Mesenchymal stem cell (in vitro differentiated cells and primary cell): Measurements from ENCODE around the gene PARVB.
"Not testable (repeated sequence)": the region's sequence is repeated elsewhere in the genome, so short reads cannot be mapped to it uniquely, and the experiment has no call there.

Experiments used
- DNase-seq: peaks from one replicate; pipeline ENCODE4 v3.0.0-alpha.2; 2013
- H2AFZ ChIP-seq: one replicate; pipeline ENCODE4 v1.6.1; 2013; ENCODE audit warnings: low read depth, mild to moderate bottlenecking, control low read depth, inconsistent platforms, low read length, moderate library complexity
- H2AK5ac ChIP-seq: 2 replicates; pipeline ENCODE4 v1.6.1; 2013; ENCODE audit warnings: low read length, moderate library complexity, mild to moderate bottlenecking, inconsistent platforms; ENCODE audit not compliant: severe bottlenecking
- H2BK120ac ChIP-seq: one replicate; pipeline ENCODE4 v1.6.1; 2013; ENCODE audit warnings: low read depth, mild to moderate bottlenecking, inconsistent platforms, low read length, moderate library complexity
- H2BK12ac ChIP-seq, 2 experiments: one replicate each; pipeline ENCODE4 v1.6.1; 2013; ENCODE audit warnings: inconsistent platforms in 2 of 2, low read length in 2 of 2, mild to moderate bottlenecking in 2 of 2, moderate library complexity in 2 of 2, control low read depth in 1 of 2
- H2BK15ac ChIP-seq: one replicate; pipeline ENCODE4 v1.6.1; 2013; ENCODE audit warnings: mild to moderate bottlenecking, low read depth, inconsistent platforms; ENCODE audit not compliant: poor library complexity, severe bottlenecking
- H2BK5ac ChIP-seq: 2 replicates; pipeline ENCODE4 v1.6.1; 2013; ENCODE audit warnings: low read depth, mild to moderate bottlenecking, low read length, control low read depth, inconsistent platforms; ENCODE audit not compliant: poor library complexity, severe bottlenecking
- H3K14ac ChIP-seq, 2 experiments: one replicate each; pipeline ENCODE4 v1.6.1; 2013; ENCODE audit warnings: inconsistent platforms in 2 of 2, low read length in 2 of 2, control low read depth in 1 of 2, mild to moderate bottlenecking in 1 of 2, moderate library complexity in 1 of 2
- H3K18ac ChIP-seq, 2 experiments: one replicate each; pipeline ENCODE4 v1.6.1; 2013; ENCODE audit warnings: inconsistent platforms in 2 of 2, low read length in 2 of 2, control low read depth in 1 of 2, low read depth in 1 of 2, mild to moderate bottlenecking in 1 of 2
- H3K23ac ChIP-seq, 2 experiments: one replicate each; pipeline ENCODE4 v1.6.1; 2013; ENCODE audit warnings: inconsistent platforms in 2 of 2, low read length in 2 of 2, mild to moderate bottlenecking in 2 of 2, moderate library complexity in 2 of 2, control low read depth in 1 of 2
- H3K27ac ChIP-seq: 2 replicates; pipeline ENCODE4 v1.5.1; 2013; ENCODE audit warnings: mild to moderate bottlenecking, moderate library complexity, low read length, control low read depth, inconsistent platforms; ENCODE audit not compliant: poor library complexity, severe bottlenecking
- H3K27me3 ChIP-seq, 2 experiments: 2 replicates each; pipeline versions ENCODE4 v1.6.1 to v1.7.0; 2013; ENCODE audit warnings: low read length in 2 of 2, mild to moderate bottlenecking in 2 of 2, moderate library complexity in 2 of 2, control low read depth in 1 of 2, inconsistent platforms in 1 of 2; ENCODE audit not compliant: control insufficient read depth in 1 of 2, insufficient read depth in 1 of 2
- H3K36me3 ChIP-seq, 2 experiments: 2 replicates each; pipeline versions ENCODE4 v1.6.1 to v1.7.0; 2013; ENCODE audit warnings: low read length in 2 of 2, control low read depth in 1 of 2, inconsistent platforms in 1 of 2, low read depth in 1 of 2, mild to moderate bottlenecking in 1 of 2; ENCODE audit not compliant: insufficient read depth in 2 of 2, control insufficient read depth in 1 of 2
- H3K4ac ChIP-seq, 2 experiments: one replicate each; pipeline ENCODE4 v1.6.1; 2013; ENCODE audit warnings: inconsistent platforms in 2 of 2, low read length in 2 of 2, mild to moderate bottlenecking in 2 of 2, moderate library complexity in 2 of 2, control low read depth in 1 of 2, low read depth in 1 of 2
- H3K4me1 ChIP-seq: 2 replicates; pipeline ENCODE4 v1.6.1; 2013; ENCODE audit warnings: low read depth, low read length, control low read depth; ENCODE audit not compliant: control insufficient read depth, insufficient read depth
- H3K4me2 ChIP-seq: 2 replicates; pipeline ENCODE4 v1.6.1; 2013; ENCODE audit warnings: low read length, mild to moderate bottlenecking, inconsistent platforms; ENCODE audit not compliant: poor library complexity, severe bottlenecking
- H3K4me3 ChIP-seq, 2 experiments: 2 replicates each; pipeline versions ENCODE4 v1.5.1 to v1.7.0; 2013; ENCODE audit warnings: low read length in 2 of 2, mild to moderate bottlenecking in 2 of 2, control low read depth in 1 of 2, low read depth in 1 of 2; ENCODE audit not compliant: insufficient read depth in 1 of 2
- H3K79me1 ChIP-seq: replicated peaks from 2 replicates; pipeline ENCODE4 v1.6.1; 2013; ENCODE audit warnings: mild to moderate bottlenecking, control low read depth, low read length, inconsistent platforms; ENCODE audit not compliant: poor library complexity, severe bottlenecking
- H3K9ac ChIP-seq: 2 replicates; pipeline ENCODE4 v1.7.0; 2013; ENCODE audit warnings: mild to moderate bottlenecking, low read length, moderate library complexity
- H3K9me3 ChIP-seq: 2 replicates; pipeline ENCODE4 v1.7.0; 2013; ENCODE audit warnings: mild to moderate bottlenecking, low read length; ENCODE audit not compliant: control insufficient read depth
- H4K8ac ChIP-seq: one replicate; pipeline ENCODE4 v1.6.1; 2013; ENCODE audit warnings: inconsistent platforms, mild to moderate bottlenecking, low read length, moderate library complexity
- H4K91ac ChIP-seq: one replicate; pipeline ENCODE4 v1.6.1; 2013; ENCODE audit warnings: mild to moderate bottlenecking, low read length, inconsistent platforms
- WGBS: methylation state at CpG from one replicate; pipeline ENCODE4 v1.1.7; 2013; ENCODE audit warnings: mixed read lengths; 5-methylcytosine and 5-hydroxymethylcytosine counted together

PARVB gene

DNA sequence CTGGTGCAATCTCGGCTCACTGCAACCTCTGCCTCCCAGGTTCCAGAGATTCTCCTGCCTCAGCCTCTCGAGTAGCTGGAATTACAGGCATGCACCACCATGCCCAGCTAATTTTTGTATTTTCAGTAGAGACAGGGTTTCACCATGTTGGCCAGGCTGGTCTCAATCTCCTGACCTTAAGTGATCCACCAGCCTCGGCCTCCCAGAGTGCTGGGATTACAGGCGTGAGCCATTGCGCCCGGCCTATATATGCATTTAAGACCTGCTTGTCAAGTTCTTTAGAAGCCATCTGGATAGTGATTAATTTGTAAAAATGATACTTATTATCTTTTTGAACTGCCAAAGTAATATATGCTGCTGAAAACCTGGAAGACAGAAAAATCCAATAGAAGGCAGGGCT is 86.6 kb downstream of the PARVB start:
- not testable (repeated sequence) for H4K8ac ChIP-seq, H2BK5ac ChIP-seq, H3K4me2 ChIP-seq, H4K91ac ChIP-seq, H2AK5ac ChIP-seq, H3K14ac ChIP-seq, H2BK120ac ChIP-seq, H3K4ac ChIP-seq, H2BK12ac ChIP-seq, H3K4me3 ChIP-seq, H3K27me3 ChIP-seq, H3K4me1 ChIP-seq, H3K18ac ChIP-seq, H3K27ac ChIP-seq, H2BK15ac ChIP-seq, DNase-seq, H3K9me3 ChIP-seq, H2AFZ ChIP-seq, H3K9ac ChIP-seq, H3K79me1 ChIP-seq, H3K23ac ChIP-seq, H3K36me3 ChIP-seq
- 97% methylated on average over 4 of the region's 6 CpGs for WGBS

DNA sequence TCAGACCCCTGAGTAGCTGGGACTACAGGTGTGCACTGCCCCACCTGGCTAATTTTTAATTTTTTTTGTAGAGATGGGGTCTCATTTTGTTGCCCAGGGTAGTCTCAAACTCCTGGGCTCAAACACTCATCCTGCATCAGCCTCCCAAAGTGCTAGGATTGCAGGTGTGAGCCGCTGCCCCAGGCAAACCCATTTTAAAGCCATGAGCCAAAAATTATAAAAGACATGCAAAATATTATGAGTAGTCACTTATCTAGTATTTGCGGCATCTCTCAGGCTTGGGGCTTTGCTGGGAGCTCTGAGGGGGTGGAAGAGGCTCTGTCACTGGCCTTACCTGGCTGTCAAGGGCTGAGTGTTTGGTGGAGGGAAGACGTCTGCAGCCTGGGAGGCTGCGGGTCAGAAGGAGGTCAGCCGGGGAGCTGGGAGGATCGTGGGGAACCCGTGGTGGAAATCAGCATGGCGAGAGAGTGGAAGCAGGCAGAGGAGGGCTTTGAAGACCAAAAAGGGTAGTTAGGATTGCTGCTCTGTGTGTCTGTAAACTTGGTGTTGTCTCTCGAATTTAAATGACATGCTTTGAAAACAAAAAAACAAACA is 87.6 kb downstream of the PARVB start:
- Histone ChIP-seq H2AK5ac (no peak overlapping the region), H2BK5ac (no peak overlapping the region), H3K4ac (no peak overlapping the region), H3K27me3 (no peaks in the 10 kb centered on the region), H3K27ac (no peak overlapping the region), H3K14ac (no peak overlapping the region), H3K79me1 (no peaks in the 10 kb centered on the region), H3K36me3 (no peaks in the 10 kb centered on the region), H4K91ac (no peak overlapping the region), H2BK120ac (no peak overlapping the region), H2BK15ac (no peak overlapping the region), H3K4me3 (no peak overlapping the region), H2AFZ (no peak overlapping the region), H3K18ac (no peak overlapping the region), H3K9ac (no peak overlapping the region), H3K23ac (no peak overlapping the region), H2BK12ac (no peak overlapping the region), H3K4me2 (no peak overlapping the region), H3K4me1 (peaks cover 2% of the 10 kb centered on the region), H3K9me3 (no peaks in the 10 kb centered on the region), H4K8ac (no peak overlapping the region)
- 69% methylated on average over 6 of the region's 9 CpGs for WGBS
- DNase-seq: no peak

DNA sequence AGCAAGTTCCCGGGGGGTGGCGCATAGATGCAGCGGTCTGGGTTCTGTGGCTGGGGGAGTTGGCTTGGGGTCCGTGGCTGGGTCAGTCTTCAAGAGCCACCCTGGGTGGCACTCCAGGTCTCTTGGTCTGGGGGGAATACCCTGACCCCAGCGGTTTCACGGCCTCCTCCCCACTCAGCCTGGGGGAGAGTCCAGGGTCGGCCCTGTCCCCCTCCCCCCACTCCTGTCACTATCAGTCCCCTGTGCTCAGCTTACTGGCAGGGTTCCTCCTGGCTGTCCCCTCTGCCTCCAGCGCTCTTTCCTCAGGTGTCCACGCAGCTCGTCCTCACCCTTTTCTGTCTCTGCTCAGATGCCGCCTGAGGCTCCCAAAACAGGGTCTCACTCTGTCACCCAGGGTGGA is 88.1 kb downstream of the PARVB start:
- H2AFZ ChIP-seq: no peak overlapping the region
- DNase-seq: no peak
- H2BK12ac ChIP-seq: no peak overlapping the region
- H3K4me3 ChIP-seq: no peak overlapping the region
- H3K14ac ChIP-seq: no peak overlapping the region
- H3K18ac ChIP-seq: no peak overlapping the region
- no peak overlapping the region for H4K91ac ChIP-seq
- WGBS: 91% methylated on average over 11 of the region's 11 CpGs
- no peaks in the 10 kb centered on the region for H3K79me1 ChIP-seq
- no peak overlapping the region for H2BK5ac ChIP-seq
- H2AK5ac ChIP-seq: no peak overlapping the region
- no peaks in the 10 kb centered on the region for H3K36me3 ChIP-seq
- no peaks in the 10 kb centered on the region for H3K27me3 ChIP-seq
- H3K4ac ChIP-seq: no peak overlapping the region
- peaks cover 2% of the 10 kb centered on the region for H3K4me1 ChIP-seq
- H4K8ac ChIP-seq: no peak overlapping the region
- H2BK15ac ChIP-seq: no peak overlapping the region
- no peak overlapping the region for H2BK120ac ChIP-seq
- H3K23ac ChIP-seq: no peak overlapping the region
- no peak overlapping the region for H3K9ac ChIP-seq
- H3K27ac ChIP-seq: no peak overlapping the region
- no peaks in the 10 kb centered on the region for H3K9me3 ChIP-seq
- H3K4me2 ChIP-seq: no peak overlapping the region

DNA sequence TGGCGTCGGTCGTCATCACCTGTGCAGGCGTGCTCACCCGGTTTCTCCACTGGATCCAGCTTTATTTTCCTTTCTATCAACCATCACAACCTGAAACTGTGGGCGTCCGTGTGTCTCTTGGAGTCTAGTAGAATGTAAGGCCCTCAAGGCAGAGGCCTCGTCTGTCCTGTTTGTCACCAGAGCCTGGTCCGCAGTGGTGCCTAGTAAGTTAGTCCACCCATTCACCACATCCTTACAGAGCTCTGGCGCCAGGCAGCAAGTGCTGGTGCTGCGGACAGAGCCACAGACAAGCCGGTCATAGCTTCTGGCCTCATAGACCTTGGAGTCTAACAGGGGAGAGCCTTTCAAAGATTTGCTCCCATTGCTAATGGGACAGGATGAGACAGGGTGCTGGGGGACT is 92.2 kb downstream of the PARVB start:
- H3K79me1 ChIP-seq: no peaks in the 10 kb centered on the region
- H3K36me3 ChIP-seq: peaks cover 0 to 2% of the 10 kb centered on the region in 2 experiments
- no peak for DNase-seq
- H3K18ac ChIP-seq: no peak overlapping the region
- no peak overlapping the region for H3K4me2 ChIP-seq
- no peak overlapping the region for H3K14ac ChIP-seq
- H2BK5ac ChIP-seq: no peak overlapping the region
- H3K27me3 ChIP-seq: no peaks in the 10 kb centered on the region
- no peak overlapping the region for H4K8ac ChIP-seq
- no peak overlapping the region for H4K91ac ChIP-seq
- no peak overlapping the region for H3K23ac ChIP-seq
- H2AFZ ChIP-seq: no peak overlapping the region
- no peak overlapping the region for H2BK120ac ChIP-seq
- no peak overlapping the region for H3K9ac ChIP-seq
- H2BK12ac ChIP-seq: no peak overlapping the region
- no peak overlapping the region for H3K27ac ChIP-seq
- WGBS: 95% methylated on average over 12 of the region's 12 CpGs
- peaks cover 2% of the 10 kb centered on the region for H3K4me1 ChIP-seq
- no peak overlapping the region for H3K4ac ChIP-seq
- H2AK5ac ChIP-seq: no peak overlapping the region
- peaks cover 2% of the 10 kb centered on the region for H3K9me3 ChIP-seq
- H3K4me3 ChIP-seq: no peak overlapping the region
- no peak overlapping the region for H2BK15ac ChIP-seq
